H1 (cell line): ENCODE data around the gene HK1. TPM values are rescaled to one million over a fixed set of nuclear protein-coding genes. Genes with fewer than 3 reads are reported as not detected.

Experiments used
- CTCF ChIA-PET: fragments of 300-600 bp; sonication (Branson Sonifier 250); formaldehyde crosslinking; loops from one replicate; lab custom pipeline; 2021; ENCODE audit not compliant: partially characterized antibody; lab: Charles Lee
- POLR2A ChIA-PET: fragments of 300-600 bp; sonication (Branson Sonifier 250); formaldehyde crosslinking; loops from one replicate; lab custom pipeline; 2021; ENCODE audit warnings: inconsistent platforms; ENCODE audit not compliant: partially characterized antibody; lab: Charles Lee
- DNase-seq, 2 experiments: peaks; one replicate each; pipeline versions ENCODE4 v3.0.0 to v3.0.0-alpha.2; 2010 to 2022; ENCODE audit warnings: low spot score in 2 of 2, low read depth in 1 of 2, mixed read lengths in 1 of 2
- FAIRE-seq: peaks from 2 replicates; lab custom pipeline; 2011; peaks lifted over from hg19 to GRCh38; lab: Jason Lieb, UNC
- H2AFZ ChIP-seq: 2 replicates; pipeline ENCODE4 v1.8.1; 2012; ENCODE audit warnings: low read length, inconsistent platforms
- H2AK5ac ChIP-seq: 2 replicates; pipeline ENCODE4 v1.6.1; 2013; ENCODE audit warnings: low read depth, low read length
- H2BK120ac ChIP-seq: replicated peaks from 2 replicates; pipeline ENCODE3; 2013; ENCODE audit warnings: low read depth, low read length, inconsistent platforms
- H2BK12ac ChIP-seq: 2 replicates; pipeline ENCODE4 v1.6.1; 2013; ENCODE audit warnings: low read depth, low read length
- H2BK15ac ChIP-seq: 2 replicates; pipeline ENCODE4 v1.6.1; 2013; ENCODE audit warnings: low read length
- H2BK20ac ChIP-seq: 2 replicates; pipeline ENCODE4 v1.6.1; 2013; ENCODE audit warnings: low read length
- H2BK5ac ChIP-seq: 2 replicates; pipeline ENCODE4 v1.6.1; 2013; ENCODE audit warnings: low read depth, low read length
- H3K14ac ChIP-seq: 2 replicates; pipeline ENCODE4 v1.6.1; 2013; ENCODE audit warnings: inconsistent platforms; ENCODE audit not compliant: insufficient read length
- H3K18ac ChIP-seq: 2 replicates; pipeline ENCODE4 v1.6.1; 2013; ENCODE audit warnings: low read length; ENCODE audit errors: extremely low read depth
- H3K23ac ChIP-seq: 2 replicates; pipeline ENCODE4 v1.6.1; 2013; ENCODE audit warnings: inconsistent platforms; ENCODE audit not compliant: insufficient read length
- H3K23me2 ChIP-seq: 2 replicates; pipeline ENCODE4 v1.6.1; 2013; ENCODE audit warnings: low read depth, low read length
- H3K27ac ChIP-seq: 2 replicates; pipeline ENCODE4 v1.6.1; 2011; ENCODE audit warnings: low read depth, low read length, inconsistent platforms
- H3K27me3 ChIP-seq, 4 experiments: replicated peaks in 1 of 4; 1 replicate in 1 of 4; 2 replicates in 3 of 4; pipeline versions ENCODE4 v1.6.1 to v1.8.1; 2011 to 2013; ENCODE audit warnings: low read length in 3 of 4, mild to moderate bottlenecking in 3 of 4, inconsistent platforms in 2 of 4, mixed read lengths in 2 of 4, moderate library complexity in 1 of 4; ENCODE audit not compliant: control insufficient read depth in 3 of 4, insufficient read depth in 3 of 4; ENCODE audit errors: extremely low read depth in 1 of 4
- H3K36me3 ChIP-seq, 4 experiments: 2 replicates each; pipeline versions ENCODE4 v1.6.1 to v1.8.1; 2011 to 2013; ENCODE audit warnings: mild to moderate bottlenecking in 4 of 4, low read length in 3 of 4, moderate library complexity in 2 of 4, control low read depth in 1 of 4, inconsistent platforms in 1 of 4; ENCODE audit not compliant: insufficient read depth in 4 of 4, control insufficient read depth in 2 of 4
- H3K4ac ChIP-seq: replicated peaks from 2 replicates; pipeline ENCODE3; 2013; ENCODE audit warnings: low read length, low read depth, mixed read lengths, inconsistent platforms; ENCODE audit not compliant: insufficient read length
- H3K4me1 ChIP-seq, 4 experiments: replicated peaks in 1 of 4; 1 replicate in 1 of 4; 2 replicates in 3 of 4; pipeline versions ENCODE4 v1.6.1 to v1.8.1; 2011 to 2013; ENCODE audit warnings: low read length in 3 of 4, inconsistent platforms in 2 of 4, mixed read lengths in 1 of 4; ENCODE audit not compliant: insufficient read depth in 4 of 4, control insufficient read depth in 3 of 4
- H3K4me2 ChIP-seq, 2 experiments: 2 replicates each; pipeline versions ENCODE4 v1.6.1 to v1.8.1; 2011 to 2013; ENCODE audit warnings: low read depth in 2 of 2, low read length in 2 of 2, control low read depth in 1 of 2, inconsistent platforms in 1 of 2, mild to moderate bottlenecking in 1 of 2; ENCODE audit not compliant: insufficient read depth in 1 of 2
- H3K4me3 ChIP-seq, 4 experiments: fragments of 200-600, 300-600 bp in 1 of 4; sonication (generic), shearing (Covaris generic), sonication (Bioruptor Twin) in 1 of 4; 2 replicates each; pipeline versions ENCODE4 v1.5.1 to v1.8.1; 2011 to 2016; ENCODE audit warnings: low read length in 4 of 4, low read depth in 3 of 4, control low read depth in 2 of 4, inconsistent platforms in 2 of 4, mild to moderate bottlenecking in 2 of 4, mixed read lengths in 1 of 4, moderate library complexity in 1 of 4; ENCODE audit not compliant: insufficient read depth in 2 of 4; ENCODE audit errors: extremely low read depth in 1 of 4
- H3K56ac ChIP-seq: replicated peaks from 2 replicates; pipeline ENCODE3; 2013; ENCODE audit warnings: low read depth, mild to moderate bottlenecking, mixed read lengths, low read length, inconsistent platforms; ENCODE audit not compliant: insufficient read length
- H3K79me1 ChIP-seq: 2 replicates; pipeline ENCODE4 v1.6.1; 2013; ENCODE audit warnings: low read depth, low read length, control low read depth
- H3K79me2 ChIP-seq, 2 experiments: 2 replicates each; pipeline versions ENCODE4 v1.6.1 to v1.8.1; 2012 to 2013; ENCODE audit warnings: low read length in 2 of 2, mild to moderate bottlenecking in 2 of 2, inconsistent platforms in 1 of 2; ENCODE audit not compliant: insufficient read depth in 2 of 2, control insufficient read depth in 1 of 2
- H3K9ac ChIP-seq, 4 experiments: replicated peaks in 1 of 4; 1 replicate in 1 of 4; 2 replicates in 3 of 4; pipeline versions ENCODE4 v1.6.1 to v1.8.1; 2011 to 2013; ENCODE audit warnings: low read depth in 3 of 4, low read length in 3 of 4, control low read depth in 2 of 4, mild to moderate bottlenecking in 2 of 4, moderate library complexity in 2 of 4, inconsistent platforms in 1 of 4; ENCODE audit errors: extremely low read depth in 1 of 4
- H3K9me3 ChIP-seq, 2 experiments: 2 replicates each; pipeline versions ENCODE4 v1.6.1 to v1.8.1; 2012 to 2013; ENCODE audit warnings: mild to moderate bottlenecking in 2 of 2, moderate library complexity in 2 of 2, control low read depth in 1 of 2, inconsistent platforms in 1 of 2, low read depth in 1 of 2, low read length in 1 of 2, mixed read lengths in 1 of 2; ENCODE audit not compliant: insufficient read depth in 2 of 2
- H4K20me1 ChIP-seq, 2 experiments: replicated peaks in 1 of 2; 2 replicates each; pipeline versions ENCODE3 to v1.8.1; 2011 to 2013; ENCODE audit warnings: inconsistent platforms in 2 of 2, low read length in 2 of 2, mild to moderate bottlenecking in 1 of 2; ENCODE audit not compliant: insufficient read depth in 2 of 2, control insufficient read depth in 1 of 2
- H4K5ac ChIP-seq: 2 replicates; pipeline ENCODE4 v1.6.1; 2013; ENCODE audit warnings: low read length, low read depth, mixed read lengths, inconsistent platforms; ENCODE audit not compliant: insufficient read length
- H4K8ac ChIP-seq: 2 replicates; pipeline ENCODE4 v1.8.0; 2013; ENCODE audit warnings: mild to moderate bottlenecking, moderate library complexity, low read length, inconsistent platforms; ENCODE audit not compliant: insufficient read depth; ENCODE audit errors: extremely low read depth
- H4K91ac ChIP-seq: replicated peaks from 2 replicates; pipeline ENCODE3; 2013; ENCODE audit warnings: low read length, mixed read lengths, inconsistent platforms; ENCODE audit not compliant: insufficient read length
- ATF2 ChIP-seq: IDR thresholded peaks from 2 replicates; pipeline ENCODE4 v1.6.1; 2012; ENCODE audit warnings: low read length, inconsistent platforms
- BCL11A ChIP-seq, 2 experiments: IDR thresholded peaks; one replicate each; pipeline ENCODE4 v1.6.1; 2011; ENCODE audit warnings: low read depth in 2 of 2, low read length in 2 of 2, mild to moderate bottlenecking in 2 of 2
- CBX8 ChIP-seq: fragments of 300-800, 300-1000 bp; sonication (generic); IDR thresholded peaks from 2 replicates; pipeline ENCODE4 v1.7.1; 2016; ENCODE audit warnings: low read depth, low read length, borderline replicate concordance
- CEBPB ChIP-seq: IDR thresholded peaks from 2 replicates; pipeline ENCODE4 v1.6.1; 2012; ENCODE audit warnings: low read depth, low read length
- CHD1 ChIP-seq: IDR thresholded peaks from 2 replicates; pipeline ENCODE4 v1.6.1; 2012; ENCODE audit warnings: low read depth, low read length, improper control_type of control experiment
- CREB1 ChIP-seq: IDR thresholded peaks from 2 replicates; pipeline ENCODE4 v1.6.1; 2012; ENCODE audit warnings: inconsistent platforms
- GTF2F1 ChIP-seq: IDR thresholded peaks from 2 replicates; pipeline ENCODE4 v1.6.1; 2012; ENCODE audit warnings: low read depth, low read length, improper control_type of control experiment, borderline replicate concordance
- RNF2 ChIP-seq: fragments of 200-900, 300-1000 bp; sonication (generic); IDR thresholded peaks from 2 replicates; pipeline ENCODE4 v1.7.1; 2016; ENCODE audit warnings: borderline replicate concordance, low read depth, mild to moderate bottlenecking, antibody characterized with exemption, low read length; ENCODE audit not compliant: poor library complexity, severe bottlenecking; ENCODE audit errors: missing control alignments
- SIX5 ChIP-seq: IDR thresholded peaks from 2 replicates; pipeline ENCODE4 v1.6.1; 2011; ENCODE audit warnings: mild to moderate bottlenecking, low read depth, low read length
- SP4 ChIP-seq: IDR thresholded peaks from 2 replicates; pipeline ENCODE4 v1.6.1; 2012; ENCODE audit warnings: low read length, inconsistent platforms
- TAF7 ChIP-seq: optimal IDR thresholded peaks from 2 replicates; pipeline ENCODE3; 2011; ENCODE audit warnings: low read depth, mild to moderate bottlenecking, inconsistent platforms, low read length, moderate library complexity, borderline replicate concordance
- ZNF274 ChIP-seq: IDR thresholded peaks from 2 replicates; pipeline ENCODE4 v1.7.0; 2012; ENCODE audit warnings: low read length, borderline replicate concordance; ENCODE audit errors: extremely low read depth
- WGBS, 2 experiments: shearing (Covaris generic) in 1 of 2; methylation state at CpG; one replicate each; pipeline versions ENCODE4 v1.1.6 to v1.1.7; 2013 to 2015; ENCODE audit warnings: low lambda C conversion rate in 2 of 2, mixed read lengths in 2 of 2, inconsistent platforms in 1 of 2, low coverage in 1 of 2, missing lambda C conversion rate in 1 of 2; ENCODE audit not compliant: insufficient replicate concordance in 2 of 2, insufficient coverage in 1 of 2, insufficient read length in 1 of 2; ENCODE audit errors: extremely low coverage in 1 of 2, missing lambda C conversion rate in 1 of 2; 5-methylcytosine and 5-hydroxymethylcytosine counted together
- polyA plus RNA-seq, 7 experiments: library from polyadenylated mRNA; depleted of rRNA in 3 of 7; stranded (reverse) in 5 of 7; unstranded in 2 of 7; fragments of >200 nt in 5 of 7; fragments of 200-250 nt in 2 of 7; gene quantifications; 1 replicate in 5 of 7; 2 replicates in 1 of 7; 4 replicates in 1 of 7; pipeline versions ENCODE4 v1.2.1 to v1.2.3, GENCODE V29; 2011 to 2013; ENCODE audit warnings: missing spikeins in 2 of 7, mixed read lengths in 2 of 7
- total RNA-seq: library from RNA; stranded (reverse); fragmentation: NEBNext Ultra II Directional; extraction: Animal tissue kit (Norgen Biotek cat#: 25700); gene quantifications from 2 replicates; pipeline ENCODE4 v1.2.1, GENCODE V29; 2021

The HK1 gene
- total and polyA plus RNA-seq, 2 of the 8 experiments (the other 6 are each of a cell fraction or from before 2014, with no cell fraction given) = 55.8 to 247 TPM

DNA sequence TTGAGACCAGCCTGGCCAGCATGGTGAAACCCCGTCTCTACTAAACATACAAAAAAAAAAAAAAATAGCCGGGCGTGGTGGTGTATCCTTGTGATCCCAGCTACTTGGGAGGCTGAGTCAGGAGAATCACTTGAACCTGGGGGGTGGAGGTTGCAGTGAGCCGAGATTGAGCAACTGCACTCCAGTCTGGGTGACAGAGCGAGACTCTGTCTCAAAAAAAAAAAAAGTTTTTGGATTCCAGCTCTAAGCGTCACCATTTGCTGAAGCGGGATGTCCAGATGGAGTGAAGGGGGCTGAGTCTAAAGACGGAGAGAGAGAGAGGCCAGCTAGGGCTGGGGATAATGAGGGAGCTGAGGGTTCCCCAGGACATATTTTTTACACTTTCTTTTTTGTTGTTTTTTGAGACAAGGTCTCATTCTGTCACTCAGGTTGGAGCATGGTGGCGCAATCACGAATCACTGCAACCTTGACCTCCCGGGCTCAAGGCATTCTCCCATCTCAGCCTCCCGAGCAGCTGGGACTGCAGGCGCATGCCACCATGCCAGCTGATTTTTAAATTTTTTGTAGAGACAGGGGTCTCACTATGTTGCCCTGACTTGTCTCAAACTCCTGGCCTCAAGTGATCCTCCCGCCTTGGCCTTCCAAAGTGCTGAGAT, 9.4 kb upstream of the HK1 start:
- no peaks in the 10 kb centered on the region for H3K4me1 ChIP-seq
- H3K14ac ChIP-seq = no peak overlapping the region
- H2BK5ac ChIP-seq = no peak overlapping the region
- ChIA-PET POLR2A (no interaction called here), CTCF (interaction anchor here (0.6 to 1.6 kb wide), 7 partner anchors 9 to 175 kb away, joined by 3 to 4 read pairs (median 3); no protein-coding TSS in a partner anchor)
- H3K4me3 ChIP-seq = no peak overlapping the region
- no peaks in the 10 kb centered on the region for H3K23me2 ChIP-seq
- H2BK12ac ChIP-seq = no peak overlapping the region
- no peak overlapping the region for H3K4me2 ChIP-seq
- no peak overlapping the region for H2BK20ac ChIP-seq
- no peak overlapping the region for H2AFZ ChIP-seq
- H4K5ac ChIP-seq = no peak overlapping the region
- H4K8ac ChIP-seq = no peak overlapping the region
- no peak overlapping the region for H3K4ac ChIP-seq
- no peaks in the 10 kb centered on the region for H3K79me2 ChIP-seq
- no peaks in the 10 kb centered on the region for H4K20me1 ChIP-seq
- no peaks in the 10 kb centered on the region for H3K9me3 ChIP-seq
- no peak overlapping the region for H3K27ac ChIP-seq
- H2BK120ac ChIP-seq = no peak overlapping the region
- no peaks in the 10 kb centered on the region for H3K36me3 ChIP-seq
- no peak overlapping the region for H3K56ac ChIP-seq
- FAIRE-seq (no peak), DNase-seq (no peak)
- no peak overlapping the region for H3K9ac ChIP-seq
- H3K27me3 ChIP-seq = no peaks in the 10 kb centered on the region
- H2AK5ac ChIP-seq = no peak overlapping the region
- 93% methylated on average over 14 of the region's 14 CpGs; no CpG with 5 or more reads in 1 of the 2 experiments for WGBS, 2 experiments
- H3K23ac ChIP-seq = no peak overlapping the region
- no peak overlapping the region for H4K91ac ChIP-seq
- no peaks in the 10 kb centered on the region for H3K79me1 ChIP-seq
- no peak overlapping the region for H3K18ac ChIP-seq
- H2BK15ac ChIP-seq = no peak overlapping the region
- no peak for TF ChIP-seq CHD1
- no peak for TF ChIP-seq BCL11A (IDR thresholded peaks at IDR 0.05; ENCODE audit: low read depth in 2 of 2, low read length in 2 of 2)
- TF ChIP-seq CEBPB = no peak
- no peak for TF ChIP-seq GTF2F1
- no peak for TF ChIP-seq CREB1
- TF ChIP-seq ATF2 = no peak
- no peak for TF ChIP-seq SIX5
- TF ChIP-seq SP4 = no peak
- no peak for TF ChIP-seq ZNF274
- TF ChIP-seq TAF7 = no peak
- no peak for TF ChIP-seq CBX8
- no peak for TF ChIP-seq RNF2
